Kidney (tissue), 14 donors: Measurements from ENCODE around the gene ESR2. TPM values are rescaled to one million over a fixed set of nuclear protein-coding genes. Genes with fewer than 3 reads are reported as not detected.

Source experiments
- DNase-seq, 5 donors: peaks; one replicate each; pipeline ENCODE4 v3.0.0-alpha.2; 2013 to 2020
- FAIRE-seq: peaks from 2 replicates; lab custom pipeline; 2012; peaks lifted over from hg19 to GRCh38; lab: Jason Lieb, UNC
- H3K27ac ChIP-seq, 2 donors: one replicate each; pipeline ENCODE4 v1.7.0; 2013; ENCODE audit warnings: low read depth in 2 of 2, low read length in 2 of 2, inconsistent platforms in 1 of 2
- H3K27me3 ChIP-seq: one replicate; pipeline ENCODE4 v1.7.1; 2013; ENCODE audit warnings: low read length, inconsistent platforms; ENCODE audit not compliant: control insufficient read depth, insufficient read depth
- H3K36me3 ChIP-seq, 3 donors: one replicate each; pipeline versions ENCODE4 v1.7.0 to v1.7.1; 2013; ENCODE audit warnings: low read length in 3 of 3, control low read depth in 1 of 3, inconsistent platforms in 1 of 3; ENCODE audit not compliant: insufficient read depth in 3 of 3, control insufficient read depth in 2 of 3
- H3K4me1 ChIP-seq, 3 donors: one replicate each; pipeline versions ENCODE4 v1.7.0 to v1.7.1; 2013; ENCODE audit warnings: low read length in 3 of 3, inconsistent platforms in 1 of 3, low read depth in 1 of 3; ENCODE audit not compliant: control insufficient read depth in 2 of 3, insufficient read depth in 2 of 3
- H3K4me3 ChIP-seq, 3 donors: one replicate each; pipeline versions ENCODE4 v1.7.0 to v1.8.1; 2013; ENCODE audit warnings: low read length in 3 of 3, control low read depth in 1 of 3, inconsistent platforms in 1 of 3
- H3K9ac ChIP-seq, 3 donors: one replicate each; pipeline versions ENCODE4 v1.7.0 to v1.7.1; 2013; ENCODE audit warnings: low read length in 3 of 3, control low read depth in 1 of 3, inconsistent platforms in 1 of 3
- H3K9me3 ChIP-seq, 3 donors: one replicate each; pipeline versions ENCODE4 v1.7.0 to v1.7.1; 2013; ENCODE audit warnings: low read length in 3 of 3, control low read depth in 1 of 3, inconsistent platforms in 1 of 3; ENCODE audit not compliant: control insufficient read depth in 2 of 3, insufficient read depth in 1 of 3
- intact Hi-C: fragments of 100-400 bp; cut with DNase I; formaldehyde crosslinking; loops from one replicate; pipeline ENCODE4 v1.11.1; 2022
- polyA plus RNA-seq: library from polyadenylated mRNA; stranded (reverse); fragments of 350-450 nt; fragmentation: Illumina TruSeq; extraction: RNeasy Lipid Tissue Mini Kit (QIAGEN cat#74804); gene quantifications from one replicate; pipeline ENCODE4 v1.2.3, GENCODE V29; 2014; ENCODE audit warnings: low read depth, low replicate concordance; ENCODE audit not compliant: insufficient read depth
- total RNA-seq: library from RNA; stranded (reverse); fragmentation: NEBNext Ultra II Directional; extraction: Animal tissue kit (Norgen Biotek cat#: 25700); gene quantifications from one replicate; pipeline ENCODE4 v1.2.1, GENCODE V29; 2021
- TF ChIP-seq, protein P1 (sequence below): IDR thresholded peaks from 3 replicates; pipeline ENCODE4 v1.5.1; 2012; ENCODE audit warnings: mild to moderate bottlenecking, moderate library complexity, borderline replicate concordance; ENCODE audit not compliant: insufficient read depth; ENCODE audit errors: extremely low read depth
- donor health status: control.
- donor health status: control.
- donor health status: control.
- donor health status: control.
- donor health status: control.
- donor health status: DM: yes; HTN: yes; CAD: no.
- donor health status: Normal renal cell carcinoma (clear cell type).

Gene ESR2
- total and polyA plus RNA-seq, 2 donors from 2014 or later, result 2.5 TPM; not detected in 1

GRCh38 chr14:64159588-64159987 is 134.6 kb downstream of the ESR2 start:
- H3K9ac ChIP-seq, result no peak overlapping the region
- no peak overlapping the region for H3K27ac ChIP-seq
- intact Hi-C loops, result no loop called here
- TF ChIP-seq, protein P1, sequence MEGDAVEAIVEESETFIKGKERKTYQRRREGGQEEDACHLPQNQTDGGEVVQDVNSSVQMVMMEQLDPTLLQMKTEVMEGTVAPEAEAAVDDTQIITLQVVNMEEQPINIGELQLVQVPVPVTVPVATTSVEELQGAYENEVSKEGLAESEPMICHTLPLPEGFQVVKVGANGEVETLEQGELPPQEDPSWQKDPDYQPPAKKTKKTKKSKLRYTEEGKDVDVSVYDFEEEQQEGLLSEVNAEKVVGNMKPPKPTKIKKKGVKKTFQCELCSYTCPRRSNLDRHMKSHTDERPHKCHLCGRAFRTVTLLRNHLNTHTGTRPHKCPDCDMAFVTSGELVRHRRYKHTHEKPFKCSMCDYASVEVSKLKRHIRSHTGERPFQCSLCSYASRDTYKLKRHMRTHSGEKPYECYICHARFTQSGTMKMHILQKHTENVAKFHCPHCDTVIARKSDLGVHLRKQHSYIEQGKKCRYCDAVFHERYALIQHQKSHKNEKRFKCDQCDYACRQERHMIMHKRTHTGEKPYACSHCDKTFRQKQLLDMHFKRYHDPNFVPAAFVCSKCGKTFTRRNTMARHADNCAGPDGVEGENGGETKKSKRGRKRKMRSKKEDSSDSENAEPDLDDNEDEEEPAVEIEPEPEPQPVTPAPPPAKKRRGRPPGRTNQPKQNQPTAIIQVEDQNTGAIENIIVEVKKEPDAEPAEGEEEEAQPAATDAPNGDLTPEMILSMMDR, result no peak
- no peak for FAIRE-seq
- no peaks in the 10 kb centered on the region for H3K27me3 ChIP-seq
- no peaks in the 10 kb centered on the region for H3K9me3 ChIP-seq
- H3K4me1 ChIP-seq, result no peaks in the 10 kb centered on the region
- DNase-seq, result no peak
- H3K36me3 ChIP-seq, result peaks cover 8 to 58% (median 38%) of the 10 kb centered on the region in 3 donors
- H3K4me3 ChIP-seq, result no peak overlapping the region

- no peak overlapping the region for H3K4me3 ChIP-seq
- no peak overlapping the region for H3K27ac ChIP-seq
- intact Hi-C loops, result no loop called here
- FAIRE-seq, result no peak
- H3K36me3 ChIP-seq, result peaks cover 7 to 58% (median 38%) of the 10 kb centered on the region in 3 donors
- no peaks in the 10 kb centered on the region for H3K9me3 ChIP-seq
- no peaks in the 10 kb centered on the region for H3K4me1 ChIP-seq
- TF ChIP-seq, protein P1, result no peak
- H3K27me3 ChIP-seq, result no peaks in the 10 kb centered on the region
- no peak for DNase-seq
- no peak overlapping the region for H3K9ac ChIP-seq
Observed at GRCh38 chr14:64158608-64159007, 135.6 kb downstream of the ESR2 start.

- TF ChIP-seq, protein P1, result no peak
- H3K36me3 ChIP-seq, result peaks cover 0 to 37% (median 31%) of the 10 kb centered on the region in 3 donors
- H3K9ac ChIP-seq, result no peak overlapping the region
- H3K27ac ChIP-seq, result no peak overlapping the region
- no peaks in the 10 kb centered on the region for H3K27me3 ChIP-seq
- no peaks in the 10 kb centered on the region for H3K4me1 ChIP-seq
- FAIRE-seq (no peak), DNase-seq (peak in 1 of 5 donors; percentile 27)
- H3K9me3 ChIP-seq, result no peaks in the 10 kb centered on the region
- intact Hi-C loops, result no loop called here
- no peak overlapping the region for H3K4me3 ChIP-seq
Observed at GRCh38 chr14:64149921-64150320, 144.2 kb downstream of the ESR2 start.
